ENCODE measurements around the gene CNTNAP2. TPM values are rescaled to one million over a fixed set of nuclear protein-coding genes. Genes with fewer than 3 reads are reported as not detected.

Gene CNTNAP2
- total and polyA plus RNA-seq, 2 of the 4 experiments (the other 2 are of a cell fraction), result not detected

GRCh38 chr7:147321504-147321903 is 1204.9 kb downstream of the CNTNAP2 start:
- H3K14ac ChIP-seq (replicated peaks; ENCODE audit: low read depth, low read length), result no peak overlapping the region
- H3K79me1 ChIP-seq (ENCODE audit: low read depth in 1 of 2, low read length in 2 of 2), result no peaks in the 10 kb centered on the region
- POLR2A ChIA-PET (ENCODE audit: unreplicated experiment), result no interaction called here
- ATAC-seq (ENCODE audit: low read depth), result no peak
- H4K20me1 ChIP-seq (ENCODE audit: insufficient read depth, low read length), result no peaks in the 10 kb centered on the region
- H2BK20ac ChIP-seq (ENCODE audit: low read depth, low read length), result no peak overlapping the region
- H4K8ac ChIP-seq (ENCODE audit: low read depth in 2 of 2, low read length in 2 of 2), result no peak overlapping the region
- H3K56ac ChIP-seq (ENCODE audit: extremely low read depth, insufficient read depth, low read length), result no peak overlapping the region
- no peak overlapping the region for H3K9ac ChIP-seq (ENCODE audit: low read depth, low read length)
- CTCF ChIA-PET, result interaction anchor here (0.6 kb wide), 1 partner anchor 193 kb away, joined by 3 read pairs; no protein-coding TSS in a partner anchor
- in situ Hi-C loops (cut with MboI; ENCODE audit: low sequenced_read_pairs), result no loop called here
- H3K4me1 ChIP-seq (ENCODE audit: control insufficient read depth, insufficient read depth, low read length), result no peaks in the 10 kb centered on the region
- no peak overlapping the region for H3K4me3 ChIP-seq (ENCODE audit: insufficient read depth, low read depth, low read length)
- no peak overlapping the region for H3K4me2 ChIP-seq (ENCODE audit: low read depth, low read length)
- intact Hi-C loops (cut with micrococcal nuclease), result no loop called here
- H2AFZ ChIP-seq (replicated peaks; ENCODE audit: low read length, poor library complexity), result no peak overlapping the region
- H3K9me3 ChIP-seq (ENCODE audit: control insufficient read depth, insufficient read depth, low read length), result no peaks in the 10 kb centered on the region; the same call in 1 of the 2 replicates
- H3K36me3 ChIP-seq (ENCODE audit: control insufficient read depth, insufficient read depth, low read length), result no peaks in the 10 kb centered on the region
- H3K27me3 ChIP-seq (ENCODE audit: control insufficient read depth, insufficient read depth, low read length), result no peaks in the 10 kb centered on the region
- H3K18ac ChIP-seq (ENCODE audit: low read depth, low read length), result no peak overlapping the region
- H2BK5ac ChIP-seq (ENCODE audit: low read depth, low read length, poor library complexity, severe bottlenecking), result no peak overlapping the region
- no peak overlapping the region for H2BK15ac ChIP-seq (ENCODE audit: low read depth, low read length)
- H3K4ac ChIP-seq (ENCODE audit: low read depth, low read length), result no peak overlapping the region
- no peak overlapping the region for H2AK9ac ChIP-seq (replicated peaks; ENCODE audit: low read depth, low read length, poor library complexity)
- BruUV-seq (replicated peaks), result no TSS peak
- no peaks in the 10 kb centered on the region for H3K9me1 ChIP-seq (ENCODE audit: insufficient read depth, low read length)
- DNase-seq, result no peak
- H3K27ac ChIP-seq (ENCODE audit: insufficient read depth, low read length), result no peak overlapping the region
- H2AK5ac ChIP-seq (ENCODE audit: low read depth, low read length), result no peak overlapping the region
- H4K91ac ChIP-seq (ENCODE audit: insufficient read depth, low read depth, low read length), result no peak overlapping the region
- H3K23ac ChIP-seq (ENCODE audit: low read depth, low read length), result no peak overlapping the region
- TF ChIP-seq MAZ (IDR thresholded peaks at IDR 0.05; ENCODE audit: borderline replicate concordance, low read depth, low read length) (no peak), MXI1 (IDR thresholded peaks at IDR 0.05; ENCODE audit: borderline replicate concordance, low read depth, low read length) (no peak), POLR2A (IDR thresholded peaks at IDR 0.05; ENCODE audit: low read depth, low read length) (no peak), RAD21 (IDR thresholded peaks at IDR 0.05; ENCODE audit: low read length) (no peak), SMC3 (IDR thresholded peaks at IDR 0.05; ENCODE audit: low read depth, low read length) (no peak), CEBPB (IDR thresholded peaks at IDR 0.05; ENCODE audit: low read depth, low read length) (no peak)
- TF ChIP-seq, protein P1, sequence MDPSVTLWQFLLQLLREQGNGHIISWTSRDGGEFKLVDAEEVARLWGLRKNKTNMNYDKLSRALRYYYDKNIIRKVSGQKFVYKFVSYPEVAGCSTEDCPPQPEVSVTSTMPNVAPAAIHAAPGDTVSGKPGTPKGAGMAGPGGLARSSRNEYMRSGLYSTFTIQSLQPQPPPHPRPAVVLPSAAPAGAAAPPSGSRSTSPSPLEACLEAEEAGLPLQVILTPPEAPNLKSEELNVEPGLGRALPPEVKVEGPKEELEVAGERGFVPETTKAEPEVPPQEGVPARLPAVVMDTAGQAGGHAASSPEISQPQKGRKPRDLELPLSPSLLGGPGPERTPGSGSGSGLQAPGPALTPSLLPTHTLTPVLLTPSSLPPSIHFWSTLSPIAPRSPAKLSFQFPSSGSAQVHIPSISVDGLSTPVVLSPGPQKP (IDR thresholded peaks at IDR 0.05; ENCODE audit: borderline replicate concordance, low read depth, low read length), result no peak
- no peak overlapping the region for H4K5ac ChIP-seq (ENCODE audit: low read depth, low read length)
- no peak overlapping the region for H2BK120ac ChIP-seq (ENCODE audit: low read depth, low read length)
- WGBS, 2 experiments (ENCODE audit: extremely low coverage in 2 of 2, insufficient read length in 1 of 2), result 67% methylated on average over 1 of the region's 2 CpGs; no CpG with 5 or more reads in 1 of the 2 experiments
- dilution Hi-C loops (cut with HindIII; ENCODE audit: low sequenced_read_pairs, unreplicated experiment), result no loop called here
